Stimulated activated CD4-positive, alpha-beta T cell treated with anti-CD3 and anti-CD28 coated beads, Interleukin-2, amount 100 ng/mL, for 48 hours (primary cell): ENCODE data around the gene ACBD6.

Source experiments
- DNase-seq, 2 donors: peaks; one replicate each; pipeline ENCODE4 v3.0.0-alpha.2; 2020

The ACBD6 gene

DNA sequence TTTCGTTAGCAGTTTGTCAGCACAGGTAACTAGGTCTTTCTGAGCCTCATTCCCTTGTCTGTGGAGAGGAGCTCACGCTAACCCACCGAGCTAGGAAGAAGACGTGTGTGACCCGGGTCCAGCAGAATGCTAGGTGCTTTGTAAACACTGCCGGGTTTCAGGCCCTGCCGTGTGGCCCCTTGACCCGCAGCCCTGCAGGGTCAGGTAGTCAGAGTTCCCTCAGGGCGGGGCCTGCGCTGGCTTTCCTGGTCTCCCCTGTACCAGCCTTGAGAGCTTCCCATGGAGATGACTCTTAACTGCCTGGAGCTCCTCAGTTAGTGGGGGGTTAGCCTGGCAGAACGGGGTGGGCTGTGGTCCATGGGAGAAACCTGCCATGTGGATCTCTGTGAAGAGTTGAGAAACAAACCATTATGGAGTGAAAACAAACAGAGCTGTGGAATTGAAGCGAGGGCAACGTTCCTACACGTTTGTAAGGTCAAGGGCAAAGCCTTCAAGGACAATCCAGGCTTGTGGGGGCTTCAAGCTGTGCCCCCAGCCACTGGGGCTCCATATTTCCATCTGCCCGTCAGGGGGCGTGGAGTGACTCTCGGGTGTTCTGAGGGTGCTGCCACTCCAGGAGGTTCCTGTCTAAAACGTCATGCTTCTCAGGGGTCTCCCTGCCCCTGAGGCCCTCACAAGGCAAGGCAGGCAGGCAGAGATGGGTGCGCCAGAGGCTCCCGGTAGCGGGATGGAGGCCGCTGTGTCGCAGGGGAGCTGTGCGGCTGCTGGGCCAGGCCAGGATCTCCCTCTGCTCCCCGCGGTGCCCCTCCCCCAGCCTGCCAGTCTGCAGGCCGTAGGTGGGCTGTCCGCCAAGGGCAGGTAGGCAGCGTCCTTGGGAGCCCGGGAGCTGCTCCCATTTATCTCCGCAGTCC, 248.5 kb downstream of the ACBD6 start:
- no peak for DNase-seq

DNA sequence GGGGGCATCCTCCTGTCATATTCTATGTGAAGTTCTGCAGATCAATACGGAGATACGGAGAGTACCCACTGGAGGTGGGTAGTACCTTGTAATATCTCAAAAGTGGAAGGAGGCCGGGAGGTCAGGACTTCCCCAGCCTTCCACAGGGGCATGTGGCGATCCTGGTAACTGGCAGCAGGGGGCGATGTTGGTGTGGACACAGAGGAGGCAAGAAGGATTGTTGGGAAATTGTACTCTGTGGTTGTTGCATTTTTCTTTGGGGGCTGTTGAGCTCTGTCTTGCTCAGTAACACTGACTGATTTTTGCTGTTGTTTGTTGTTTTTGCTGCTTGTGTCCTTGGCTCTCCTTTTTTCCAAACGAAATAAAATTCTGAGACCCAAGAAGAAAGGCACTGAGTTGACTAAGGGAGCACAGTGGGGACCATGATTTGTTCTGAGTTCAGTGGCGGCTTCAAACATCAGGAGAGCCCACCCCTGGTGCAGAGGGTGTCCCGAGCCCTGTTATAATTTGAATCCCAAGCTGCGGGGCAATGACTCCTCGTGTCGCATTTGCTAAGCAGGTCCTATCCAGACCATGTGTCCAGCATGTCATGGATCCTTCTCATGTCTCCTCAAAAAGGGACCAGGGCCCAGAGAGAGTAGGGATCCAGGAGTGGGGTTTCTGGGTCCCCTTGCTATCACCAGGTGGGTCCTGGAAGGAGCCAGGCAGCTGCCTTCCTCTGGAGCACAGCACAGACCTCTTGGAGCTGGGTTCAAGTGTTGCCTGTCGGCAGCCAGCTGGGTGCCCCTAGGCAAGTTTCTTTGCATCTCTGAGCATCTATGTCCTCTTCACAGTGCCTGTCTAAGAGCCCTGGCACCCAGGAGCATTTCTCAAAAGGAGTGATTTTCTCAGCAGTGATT, 249.5 kb downstream of the ACBD6 start:
- peak; percentile 75 to 81 for DNase-seq

DNA sequence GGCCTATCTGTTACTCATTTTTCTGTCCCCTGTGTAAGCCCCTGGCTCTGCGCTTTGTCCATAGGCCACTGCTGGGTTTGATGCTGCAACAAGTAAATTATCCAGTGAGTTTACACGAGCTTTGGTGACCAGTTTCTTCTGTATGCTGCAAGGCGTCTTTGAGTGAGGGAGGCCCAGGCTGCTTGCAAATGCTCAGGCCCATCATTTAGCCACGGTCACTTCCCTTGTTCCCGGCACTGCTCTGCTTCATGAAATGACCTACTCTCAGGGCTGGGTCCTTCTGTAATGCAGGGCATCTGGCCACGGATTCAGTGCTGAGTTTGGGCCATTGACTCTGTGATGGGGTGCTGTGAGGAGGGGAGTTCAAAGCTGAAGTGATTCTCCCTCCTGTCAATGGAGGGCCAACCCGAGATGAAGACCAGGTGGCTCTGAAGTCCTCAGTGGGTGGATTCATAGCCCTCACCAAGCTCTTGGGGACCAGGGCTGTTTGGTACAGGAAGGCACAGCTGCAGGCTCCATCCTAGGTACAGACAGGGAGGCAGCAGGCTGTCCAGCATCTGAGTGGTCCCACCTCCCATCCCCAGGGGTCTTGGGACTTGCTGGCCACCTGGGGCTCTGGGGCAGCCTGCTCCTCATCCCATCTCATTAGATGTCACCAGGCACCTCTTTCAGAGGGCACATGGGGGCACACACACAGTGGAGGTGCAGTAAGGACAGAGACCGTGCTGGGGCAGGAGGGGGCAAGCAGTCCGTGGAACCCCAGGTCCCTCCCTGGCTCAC, 250.7 kb downstream of the ACBD6 start:
- no peak for DNase-seq

DNA sequence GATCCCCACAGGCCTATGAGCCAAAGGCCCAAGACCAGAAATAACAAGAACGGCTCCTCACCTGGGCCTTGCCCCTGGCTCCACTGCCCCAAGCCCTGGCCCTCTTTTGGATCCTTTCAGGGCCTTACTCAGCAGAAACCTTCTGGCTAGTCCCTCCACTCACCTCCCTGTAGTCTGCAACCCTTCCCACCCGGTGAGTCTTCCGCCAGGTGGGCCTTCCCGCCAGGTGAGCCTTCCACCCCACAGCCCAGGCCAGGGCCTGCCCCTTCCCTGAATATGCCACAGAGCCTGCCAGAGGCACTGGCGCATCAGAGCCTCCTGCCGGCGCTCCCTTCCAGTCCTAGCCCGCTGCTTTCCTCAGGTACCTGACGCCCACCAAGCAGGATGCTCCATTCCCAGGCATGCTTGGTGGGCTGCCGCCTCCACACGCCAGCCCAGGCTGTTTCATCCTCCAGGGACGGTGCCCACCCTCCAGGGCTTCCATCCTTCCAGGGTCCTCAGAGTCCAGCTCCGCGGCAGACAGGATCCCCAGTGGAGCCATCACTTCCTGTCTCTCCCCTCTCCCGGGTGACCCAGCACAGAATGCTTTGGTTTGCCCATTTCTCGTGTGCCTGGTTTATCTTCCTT, 251.4 kb downstream of the ACBD6 start:
- no peak for DNase-seq

DNA sequence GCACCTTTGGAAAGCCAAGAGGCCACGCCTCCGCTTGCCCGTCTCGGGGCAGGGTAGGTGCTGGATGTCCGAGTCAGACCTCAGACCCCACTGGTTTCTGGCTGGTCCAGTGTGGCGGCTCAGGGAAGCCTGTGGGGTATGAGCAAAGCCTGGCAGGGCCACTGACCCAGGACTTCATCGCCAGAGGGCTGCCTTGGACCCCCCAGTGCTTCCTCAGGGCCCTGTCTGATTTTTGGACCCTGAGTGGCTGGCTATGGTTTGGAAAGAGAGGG, 251.9 kb downstream of the ACBD6 start:
- DNase-seq, result no peak

DNA sequence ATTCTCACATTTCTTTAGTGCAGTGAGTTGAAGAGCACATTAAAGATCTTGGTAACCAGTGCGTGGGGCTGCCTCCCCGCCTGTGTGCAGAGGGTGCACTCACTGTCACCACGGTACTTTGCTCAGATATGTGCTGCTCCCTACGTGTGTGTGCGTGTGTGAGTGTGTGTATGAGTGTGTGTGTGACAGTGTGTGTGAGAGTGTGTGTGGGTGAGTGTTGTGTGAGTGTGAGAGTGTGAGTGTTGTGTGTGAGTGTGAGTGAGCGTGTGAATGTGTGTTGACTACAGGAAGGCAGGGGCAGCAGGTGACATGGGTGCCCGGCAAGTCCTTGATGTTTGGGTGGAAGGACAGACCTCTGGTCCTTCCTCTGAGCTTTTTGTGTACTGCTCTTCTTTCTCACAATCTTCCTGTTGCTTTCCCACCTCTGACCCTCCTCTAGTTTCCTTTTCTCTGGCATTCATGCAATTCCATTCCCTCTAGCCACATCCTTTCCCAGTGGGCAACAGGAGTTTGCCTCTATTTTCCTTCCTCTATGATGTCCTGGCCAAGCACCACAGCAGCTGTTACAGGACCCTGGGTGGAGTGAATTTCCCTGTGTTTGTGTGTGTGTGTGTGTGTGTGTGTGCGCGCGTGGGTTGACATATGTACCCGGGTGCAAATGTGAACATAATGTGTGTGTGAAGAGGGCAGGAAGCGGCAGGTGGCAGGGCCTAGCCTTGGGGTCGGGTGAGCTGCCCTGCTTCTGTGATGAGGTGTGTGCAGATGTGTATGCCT, 252.5 kb downstream of the ACBD6 start:
- no peak for DNase-seq

DNA sequence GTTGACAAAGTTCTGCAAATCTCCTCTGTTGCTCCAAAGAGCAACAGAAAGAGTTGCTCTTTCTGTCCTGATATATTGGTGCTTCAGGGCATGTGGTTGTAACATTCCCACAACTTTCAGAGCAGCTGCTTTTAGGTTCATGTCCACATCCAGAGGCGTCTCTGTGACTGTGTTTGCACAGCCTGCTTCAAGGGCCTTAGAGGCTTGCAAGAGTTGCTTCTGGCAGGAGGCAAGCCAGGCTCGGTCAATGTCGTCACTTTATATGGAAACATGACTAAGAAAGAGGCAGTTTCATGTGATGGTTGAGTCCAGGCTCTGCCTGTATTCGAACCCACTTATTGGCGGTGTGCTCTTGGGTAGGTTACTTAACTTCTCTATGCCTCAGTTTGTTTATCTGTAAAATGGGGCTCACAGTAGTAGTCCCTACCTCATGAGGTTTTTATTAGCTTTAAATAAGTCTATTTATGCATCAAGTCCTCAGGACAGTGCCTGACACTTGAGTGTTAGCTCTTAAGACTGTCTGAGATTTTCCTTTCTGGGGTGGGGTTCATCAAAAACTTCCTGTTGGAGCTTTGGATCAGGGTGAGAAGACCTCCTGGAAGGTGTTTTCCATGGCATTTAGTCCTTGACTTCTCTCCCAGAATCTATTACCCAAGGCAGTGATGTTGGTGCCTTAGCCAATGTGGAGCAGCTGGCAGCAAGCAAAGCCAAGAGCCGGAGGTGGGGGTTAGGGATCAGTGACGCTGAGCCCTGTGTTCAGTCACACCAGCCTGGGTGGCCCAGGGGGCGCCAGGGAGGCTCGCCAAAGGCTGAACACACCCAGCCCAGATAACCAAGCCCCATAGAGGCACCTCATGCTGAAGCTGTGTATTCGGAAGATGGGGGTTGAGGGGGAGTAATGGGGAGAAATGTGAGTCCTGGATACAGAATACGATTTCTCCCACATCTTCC, 253.4 kb downstream of the ACBD6 start:
- DNase-seq, result no peak

DNA sequence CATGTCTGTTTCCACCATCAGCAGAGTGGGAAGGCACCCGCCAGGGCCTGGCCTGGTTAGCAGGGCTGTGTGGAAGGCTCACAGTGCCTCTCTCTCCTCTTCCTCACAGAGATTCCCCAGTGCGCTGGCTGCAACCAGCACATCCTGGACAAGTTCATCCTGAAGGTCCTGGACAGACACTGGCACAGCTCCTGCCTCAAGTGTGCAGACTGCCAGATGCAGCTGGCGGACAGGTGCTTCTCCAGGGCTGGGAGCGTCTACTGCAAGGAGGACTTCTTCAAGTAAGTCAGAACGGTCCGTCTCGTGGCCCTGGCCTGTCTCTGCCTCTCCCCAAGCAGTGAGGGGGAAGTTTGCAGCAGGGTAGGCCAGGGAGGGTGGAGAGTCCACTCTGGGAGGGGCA, 254.2 kb downstream of the ACBD6 start:
- DNase-seq, result no peak

DNA sequence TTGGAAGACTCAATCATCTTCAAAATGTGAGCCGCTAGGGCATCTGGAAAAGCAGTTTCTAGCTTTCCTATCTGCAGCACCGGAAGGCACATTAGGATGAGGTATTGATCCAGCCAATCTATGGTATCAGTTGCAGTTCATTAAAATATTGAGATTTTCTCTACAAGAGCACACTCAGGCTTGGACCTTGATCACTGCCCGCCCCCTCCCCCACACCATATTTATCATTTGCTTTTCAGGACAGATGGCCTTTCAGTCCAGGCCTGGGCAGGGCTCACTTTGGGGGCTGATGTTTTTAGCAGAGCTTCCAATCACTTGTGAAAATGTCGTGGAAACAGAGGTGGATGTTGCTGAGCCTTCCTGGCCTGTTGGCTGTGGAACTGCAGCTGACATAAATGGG, 254.8 kb downstream of the ACBD6 start:
- DNase-seq, result no peak

DNA sequence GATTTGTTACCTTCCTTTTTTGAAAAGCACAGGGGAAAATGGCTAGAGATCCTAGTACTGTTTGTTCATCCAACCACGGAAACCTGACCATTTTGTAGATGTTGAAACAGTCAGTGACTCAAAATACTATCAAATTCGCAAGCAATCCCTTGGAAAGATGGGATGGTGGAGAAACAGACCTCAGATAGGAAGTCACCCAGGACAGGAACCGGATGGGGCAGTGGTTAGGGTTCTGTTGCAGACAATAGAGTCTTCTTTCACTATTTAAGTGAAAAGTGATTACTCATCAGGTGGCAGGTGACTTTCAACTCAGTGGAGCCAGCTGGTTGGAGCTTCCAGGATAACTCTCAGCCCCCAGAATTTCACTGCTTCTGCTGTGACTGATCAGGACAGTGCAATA, 255.3 kb downstream of the ACBD6 start:
- DNase-seq, result no peak

DNA sequence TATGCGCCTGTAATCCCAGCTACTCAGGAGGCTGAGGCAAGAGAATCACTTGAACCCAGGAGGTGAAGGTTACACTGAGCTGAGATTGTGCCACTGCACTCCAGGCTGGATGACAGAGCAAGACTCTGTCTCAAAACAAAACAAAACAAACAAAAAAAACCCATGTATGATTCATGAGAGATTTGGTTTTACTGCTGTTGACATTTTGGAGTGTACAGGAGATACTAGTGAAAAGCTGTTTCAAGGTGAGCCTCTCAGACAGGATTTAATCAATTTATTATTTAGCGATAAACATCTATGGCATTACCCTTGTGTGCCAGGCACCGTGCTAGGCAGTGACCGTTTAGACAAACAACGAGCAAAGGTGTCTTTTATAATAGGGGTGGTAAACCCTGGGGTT, 255.8 kb downstream of the ACBD6 start:
- no peak for DNase-seq

DNA sequence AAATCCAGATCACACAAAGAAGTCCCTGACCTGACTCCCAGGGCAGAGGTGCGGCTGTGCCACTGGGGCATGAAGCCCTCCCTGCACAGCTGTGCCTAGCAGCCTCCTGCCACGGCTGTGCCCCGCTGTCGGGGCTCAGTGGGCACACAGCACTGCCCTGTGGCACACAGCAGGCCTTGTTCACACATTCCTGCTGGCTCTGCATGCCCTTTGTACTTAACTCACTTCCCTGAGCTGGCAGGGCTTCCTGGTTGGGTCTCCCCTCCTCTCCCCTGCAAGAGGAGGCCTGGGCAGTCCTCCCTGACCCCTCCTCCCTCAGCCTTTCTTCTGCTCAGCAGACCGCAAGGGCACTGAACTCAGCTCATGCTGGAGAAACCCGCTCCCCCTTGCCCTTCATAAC, 257.5 kb downstream of the ACBD6 start:
- DNase-seq, result no peak

DNA sequence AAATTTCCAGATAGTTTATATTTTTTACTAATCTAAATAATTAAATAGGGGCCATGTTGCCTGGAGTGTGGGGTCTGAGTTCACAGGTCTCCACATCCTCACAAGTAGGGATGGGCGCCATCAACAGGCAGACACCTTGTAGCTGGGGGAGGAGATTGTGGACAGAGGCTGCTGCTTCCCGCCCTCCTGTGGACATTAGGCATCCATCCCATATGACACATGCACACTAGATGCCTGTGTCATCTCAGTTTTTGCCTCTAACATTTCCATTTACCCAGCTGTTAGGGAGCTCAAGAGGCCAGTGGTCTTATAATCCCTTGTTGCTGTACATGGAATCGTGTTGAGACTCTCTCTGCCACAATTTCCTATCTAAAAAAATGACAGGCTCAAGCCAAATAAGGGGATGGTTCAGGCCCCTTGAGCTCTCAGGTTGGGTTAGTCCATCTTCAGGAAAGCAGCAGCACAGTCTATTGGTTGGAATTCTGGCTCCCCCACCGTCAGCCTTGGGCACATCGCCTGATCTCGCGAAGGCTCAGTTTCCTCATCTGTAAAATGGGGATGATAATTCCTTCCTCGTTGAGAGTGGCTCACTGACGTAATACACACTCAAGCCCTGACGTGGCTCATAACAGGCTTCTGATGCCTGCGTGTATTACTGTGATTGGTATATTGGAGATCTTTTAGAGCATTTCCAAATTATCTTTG, 258.7 kb downstream of the ACBD6 start:
- DNase-seq, result no peak

DNA sequence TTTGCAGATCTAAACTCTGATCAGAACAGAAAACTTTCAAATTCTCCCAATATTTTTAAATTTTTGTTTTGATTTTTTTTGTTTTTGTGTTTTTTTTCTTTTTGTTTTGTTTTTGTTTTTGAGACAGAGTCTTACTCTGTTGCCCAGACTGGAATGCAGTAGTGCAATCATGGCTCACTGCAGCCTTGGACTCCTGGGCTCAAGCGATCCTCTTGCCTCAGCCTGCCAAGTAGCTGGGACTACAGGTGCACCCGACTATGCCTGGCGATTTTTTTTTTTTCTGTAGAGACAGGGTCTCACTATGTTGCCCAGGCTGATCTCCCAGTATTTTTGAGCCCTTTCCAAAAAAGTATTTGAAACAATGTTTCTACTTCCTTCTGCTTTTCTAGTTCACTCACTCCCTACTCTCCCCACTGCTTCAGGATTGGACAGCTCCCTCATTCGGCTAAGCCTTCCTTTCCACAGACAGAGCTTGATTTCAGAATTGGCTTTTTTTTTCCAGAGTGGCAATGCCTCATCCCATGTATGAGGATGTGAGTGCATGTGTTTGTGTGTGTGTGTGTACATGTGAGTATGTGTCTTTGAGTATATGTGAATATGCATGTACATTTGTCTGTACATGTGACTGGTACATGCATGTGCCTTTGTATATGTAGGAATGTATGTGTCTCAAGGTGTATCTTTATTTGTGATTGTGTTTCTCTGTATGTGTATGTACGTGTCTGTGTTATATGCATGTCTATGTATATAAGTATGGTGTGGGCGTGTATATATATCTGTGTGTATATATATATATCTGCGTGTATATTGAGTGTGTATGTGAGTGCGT, 260.4 kb downstream of the ACBD6 start:
- no peak for DNase-seq

DNA sequence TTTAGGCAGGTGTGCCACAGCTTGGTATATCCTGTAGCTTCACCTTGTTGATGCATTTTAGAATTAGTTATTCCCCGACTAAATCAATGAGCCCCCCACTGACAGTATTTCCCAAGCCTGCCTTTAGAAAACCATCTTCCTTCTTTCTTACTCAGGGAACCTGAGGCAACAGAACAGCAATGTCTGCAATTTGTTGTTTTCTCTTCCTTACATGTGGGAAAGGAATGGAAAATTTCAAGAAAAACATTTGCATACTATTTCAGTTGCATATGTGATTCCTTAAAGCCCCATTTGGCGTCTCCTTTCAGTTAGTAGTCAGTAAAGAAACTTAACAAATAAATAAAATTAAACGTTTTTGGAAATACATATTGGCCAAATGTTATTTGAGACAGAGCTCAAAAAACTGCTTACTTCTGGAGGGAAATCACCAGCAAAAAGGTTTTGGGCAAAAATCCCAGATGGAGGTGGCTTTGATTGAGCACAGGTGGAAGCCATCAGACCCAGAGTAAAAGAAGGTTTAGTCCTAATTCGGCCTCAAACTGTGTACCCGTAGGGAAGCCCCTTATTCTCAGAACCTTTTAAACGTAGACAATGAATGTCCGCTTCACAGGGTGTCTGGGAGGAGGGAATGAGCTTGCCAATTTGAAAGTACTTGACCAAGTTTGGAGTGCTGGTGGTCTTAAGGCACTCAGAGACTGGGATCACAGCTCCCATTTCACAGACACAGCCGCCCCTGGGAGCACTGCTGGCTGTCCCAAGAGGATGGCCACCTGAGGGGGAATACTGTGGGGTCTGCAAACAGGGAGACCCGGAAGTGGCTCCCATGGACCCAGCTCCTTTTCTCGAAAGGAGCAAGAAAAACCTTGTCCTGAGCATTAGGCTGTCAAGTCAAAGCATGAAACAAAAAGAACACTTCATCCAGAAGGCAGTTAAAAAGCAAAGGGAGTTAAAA, 263.0 kb downstream of the ACBD6 start:
- DNase-seq, result no peak

DNA sequence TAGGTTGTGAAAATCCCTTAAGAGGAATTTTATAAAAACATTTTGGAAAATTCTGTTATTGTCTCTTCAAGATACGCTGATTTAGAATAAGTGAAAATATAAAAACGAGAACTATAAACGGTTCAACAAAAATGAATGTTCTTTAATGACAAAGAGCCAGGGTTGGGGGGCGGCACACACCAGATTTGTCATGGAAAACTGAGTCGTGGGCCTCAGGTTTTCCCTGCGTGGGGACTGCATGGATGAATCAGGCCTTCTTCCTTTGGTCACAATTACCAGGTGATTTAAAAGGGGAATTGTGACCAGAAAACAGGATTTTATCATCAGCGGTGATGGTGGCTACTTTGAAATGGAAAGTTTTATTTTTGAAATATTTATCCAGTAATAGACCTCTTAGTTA, 263.7 kb downstream of the ACBD6 start:
- DNase-seq, result no peak
